Occipital lobe (tissue), 2 donors: Measurements from ENCODE around the gene MPC1. TPM values are rescaled to one million over a fixed set of nuclear protein-coding genes. Genes with fewer than 3 reads are reported as not detected.
"Not testable (repeated sequence)": the region's sequence is repeated elsewhere in the genome, so short reads cannot be mapped to it uniquely, and the experiment has no call there.

ENCODE experiments used
- DNase-seq: peaks from one replicate; lab custom pipeline; 2025; lab: John Stamatoyannopoulos, UW
- total RNA-seq: library from RNA; depleted of rRNA; stranded (reverse); fragments of >200 nt; gene quantifications from one replicate; pipeline ENCODE4 v1.2.3, GENCODE V29; 2014

Gene MPC1
- total RNA-seq, 1 donor from 2014 or later, result 57.7 TPM

GRCh38 chr6:166381381-166381732 is 1.4 kb downstream of the MPC1 start:
- DNase-seq, result no peak

DNA sequence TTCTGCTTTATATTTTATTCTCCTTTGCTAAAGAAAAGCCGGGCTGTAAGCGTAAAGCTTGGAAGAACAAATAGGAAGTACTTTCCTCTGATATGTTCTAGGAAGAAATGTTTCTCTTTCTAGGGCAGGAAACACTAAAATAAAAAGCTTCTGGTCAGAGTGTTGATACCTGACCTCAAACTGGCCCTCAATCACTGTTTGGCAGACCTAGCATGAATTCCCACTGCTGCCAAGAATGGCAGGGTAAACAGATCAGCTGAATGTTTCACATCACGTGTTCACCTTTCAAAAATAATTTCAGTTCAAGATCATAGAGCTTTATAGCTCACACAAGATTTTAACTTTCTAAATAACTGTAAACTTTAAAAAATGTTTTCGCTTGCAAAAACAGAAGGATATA is 2.9 kb downstream of the MPC1 start:
- DNase-seq, result no peak

DNA sequence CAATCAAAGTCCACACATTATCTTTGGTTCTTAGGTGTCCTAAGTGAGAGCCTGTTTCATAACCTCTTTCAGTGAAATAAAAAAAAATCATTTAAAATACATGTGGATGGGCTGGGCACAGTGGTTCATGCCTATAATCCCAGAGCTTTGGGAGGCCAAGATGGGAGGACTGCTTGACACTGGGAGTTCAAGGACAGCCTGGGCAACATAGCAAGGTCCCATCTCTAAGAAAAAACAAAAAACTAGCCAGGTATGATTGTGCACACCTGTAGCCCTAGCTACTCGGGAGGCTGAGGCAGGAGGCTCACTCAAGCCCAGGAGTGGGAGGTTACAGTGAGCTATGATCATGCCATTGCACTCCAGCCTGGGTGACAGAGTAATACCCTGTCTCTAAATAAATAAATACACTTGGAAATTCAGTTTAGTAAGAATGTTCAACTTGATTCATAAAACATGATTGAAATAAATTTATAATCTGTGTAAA is 3.6 kb downstream of the MPC1 start:
- no peak for DNase-seq

DNA sequence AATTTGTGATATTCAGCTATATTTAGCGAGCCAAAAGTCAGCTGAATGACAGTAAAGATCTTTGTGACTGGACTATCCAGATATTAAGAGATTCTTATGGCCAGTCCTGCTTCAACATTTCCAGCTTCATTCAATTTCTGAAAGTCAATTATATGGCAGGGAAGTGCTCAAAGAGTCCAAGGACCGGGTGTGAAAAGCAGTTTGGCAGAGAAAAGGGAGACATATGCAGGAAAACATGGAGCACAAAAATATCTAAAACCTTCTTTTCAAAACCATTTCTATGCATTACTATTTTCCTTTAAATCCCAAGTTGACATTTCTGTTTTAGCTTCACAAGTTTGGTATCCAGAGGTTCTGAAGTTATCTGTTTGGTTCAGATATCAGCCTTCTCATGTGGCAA is 5.0 kb downstream of the MPC1 start:
- no peak for DNase-seq

DNA sequence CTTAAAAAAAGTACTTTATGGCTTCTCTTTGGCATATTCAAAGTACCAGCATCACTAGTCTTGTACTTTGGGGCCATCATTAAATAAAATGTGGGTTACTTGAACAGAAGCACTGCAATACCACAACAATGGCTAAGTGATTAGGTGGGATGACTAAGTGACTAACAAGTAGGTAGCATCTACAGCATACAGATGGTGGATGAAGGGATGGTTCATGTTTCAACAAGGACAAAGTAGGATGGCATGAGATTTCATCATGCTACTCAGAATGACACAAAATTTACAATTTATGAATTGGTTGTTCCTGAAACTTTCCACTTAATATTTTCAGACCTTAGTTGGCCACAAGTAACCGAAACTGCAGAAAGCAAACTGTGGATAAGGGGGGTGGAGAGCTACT is 7.7 kb downstream of the MPC1 start:
- no peak for DNase-seq

GRCh38 chr6:166370489-166370888 is 12.3 kb downstream of the MPC1 start:
- DNase-seq, result no peak

DNA sequence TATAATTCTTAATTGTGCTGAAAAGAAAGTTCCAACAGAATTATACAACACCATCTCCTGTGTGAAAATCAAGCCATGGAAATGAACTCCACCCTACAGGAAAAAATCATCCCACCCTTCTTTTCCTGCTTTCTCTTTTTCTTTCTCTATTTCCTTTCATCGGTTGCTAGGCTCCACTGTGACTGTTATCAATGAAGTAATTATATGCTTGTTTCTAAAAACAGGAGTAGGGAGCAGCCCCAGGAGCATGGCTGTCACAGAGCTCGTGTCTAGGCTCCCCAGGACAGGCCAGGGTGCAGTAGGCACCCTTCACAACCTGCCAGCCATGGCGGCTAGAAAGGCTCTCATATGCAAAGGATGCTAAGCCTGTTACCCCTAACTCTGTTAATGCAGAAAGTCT is 13.0 kb downstream of the MPC1 start:
- DNase-seq, result no peak

DNA sequence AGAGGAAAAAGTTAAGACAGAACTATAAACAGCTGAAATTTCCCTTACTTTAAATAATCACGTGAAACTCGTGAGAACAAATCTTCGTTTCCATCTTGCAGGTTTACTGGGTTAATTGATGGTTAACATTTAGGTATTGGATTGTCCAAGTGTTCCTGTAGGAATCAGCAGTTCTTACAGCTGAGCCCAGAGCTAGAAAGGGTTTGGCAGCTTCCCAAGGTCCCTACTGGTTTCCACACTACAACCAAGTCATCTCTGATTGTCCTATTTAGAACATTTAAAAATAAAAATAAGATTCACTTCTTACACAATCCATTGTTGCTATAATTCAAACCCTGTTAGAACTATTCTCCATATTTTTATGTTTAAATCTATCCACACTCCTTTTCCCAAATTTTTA is 15.8 kb downstream of the MPC1 start:
- no peak for DNase-seq

DNA sequence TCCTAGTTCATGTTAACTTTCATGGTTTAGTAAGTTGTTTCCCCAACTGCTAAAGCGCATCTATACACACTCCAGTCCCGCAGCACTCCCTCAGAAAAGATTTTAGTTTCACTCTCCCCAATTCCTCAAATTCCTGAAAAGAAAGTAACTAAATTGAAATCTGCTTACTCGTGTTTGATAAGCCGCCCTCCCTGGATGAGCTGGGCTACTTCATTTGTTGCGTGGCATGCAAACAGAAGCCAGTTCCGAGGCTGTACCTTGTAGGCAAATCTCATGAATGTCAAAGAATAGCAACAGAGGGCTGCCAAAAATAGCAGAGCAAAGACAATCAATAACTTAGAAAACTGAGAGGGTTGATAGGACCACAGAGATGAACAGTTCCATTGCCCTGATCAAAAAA is 16.9 kb downstream of the MPC1 start:
- DNase-seq, result no peak

- no peak for DNase-seq
Measured at GRCh38 chr6:166365221-166365620, 17.5 kb downstream of the MPC1 start.

DNA sequence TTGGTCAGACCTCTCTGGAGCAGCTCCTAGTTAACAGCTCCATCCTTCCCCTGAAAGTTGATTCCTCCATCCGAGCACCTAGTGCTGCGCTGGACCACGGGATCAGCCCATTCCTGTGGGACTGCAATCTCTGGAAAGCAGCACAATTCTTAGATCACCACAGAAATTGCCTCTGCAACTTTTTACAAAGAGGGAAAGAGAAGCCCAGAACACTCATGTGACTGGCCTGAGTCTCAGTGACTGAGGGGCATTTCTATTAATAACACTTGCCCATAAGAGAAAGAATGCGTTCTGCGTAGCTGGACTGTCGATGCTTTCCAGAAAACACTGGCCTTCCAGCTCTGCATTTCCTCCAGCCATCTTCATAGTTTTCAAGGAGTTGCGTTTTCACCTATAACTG is 18.3 kb downstream of the MPC1 start:
- DNase-seq, result no peak

DNA sequence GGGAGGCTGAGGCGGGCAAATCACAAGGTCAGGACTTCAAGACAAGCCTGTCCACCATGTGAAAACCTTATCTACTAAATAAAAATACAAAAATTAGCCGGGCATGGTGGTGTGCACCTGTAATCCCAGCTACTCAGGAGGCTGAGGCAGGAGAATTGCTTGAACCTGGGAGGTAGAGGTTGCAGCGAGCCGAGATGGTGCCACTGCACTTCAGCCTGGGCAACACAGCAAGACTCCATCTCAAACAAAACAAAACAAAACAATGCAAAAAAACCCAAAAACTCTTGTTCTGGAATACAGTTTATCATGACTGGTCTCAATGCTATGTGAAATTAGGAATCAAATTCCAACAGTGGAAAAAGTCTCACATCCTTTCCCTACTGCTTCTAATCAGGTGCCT is 20.3 kb downstream of the MPC1 start:
- not testable (repeated sequence) for DNase-seq

GRCh38 chr6:166361077-166361429 is 21.7 kb downstream of the MPC1 start:
- DNase-seq, result no peak

GRCh38 chr6:166360243-166361076 is 22.3 kb downstream of the MPC1 start:
- no peak for DNase-seq

- no peak for DNase-seq
Measured at GRCh38 chr6:166355552-166355951, 27.2 kb downstream of the MPC1 start.

DNA sequence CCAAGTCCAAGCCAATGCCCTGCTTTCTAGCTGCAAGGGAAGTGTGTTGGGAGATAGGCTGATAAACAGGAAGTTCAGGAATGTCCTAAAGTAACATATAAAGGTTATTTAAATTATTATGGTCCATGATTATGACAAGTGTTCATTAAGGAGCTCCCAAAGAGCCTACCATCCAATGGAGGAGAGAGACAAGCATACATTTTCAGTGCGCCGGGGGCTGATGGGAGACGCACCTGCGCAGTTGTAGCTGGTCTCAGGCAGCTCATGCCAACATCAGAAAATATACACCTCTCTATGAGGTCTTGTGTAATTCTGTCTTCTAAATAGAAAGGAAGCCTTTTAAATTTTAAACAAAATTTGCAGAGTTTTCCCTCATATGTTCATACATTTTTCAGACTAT is 27.8 kb downstream of the MPC1 start:
- no peak for DNase-seq

GRCh38 chr6:166354143-166354542 is 28.6 kb downstream of the MPC1 start:
- DNase-seq, result no peak

- no peak for DNase-seq
Measured at GRCh38 chr6:166353507-166353906, 29.2 kb downstream of the MPC1 start.

- no peak for DNase-seq
Measured at GRCh38 chr6:166352923-166353322, 29.8 kb downstream of the MPC1 start.

DNA sequence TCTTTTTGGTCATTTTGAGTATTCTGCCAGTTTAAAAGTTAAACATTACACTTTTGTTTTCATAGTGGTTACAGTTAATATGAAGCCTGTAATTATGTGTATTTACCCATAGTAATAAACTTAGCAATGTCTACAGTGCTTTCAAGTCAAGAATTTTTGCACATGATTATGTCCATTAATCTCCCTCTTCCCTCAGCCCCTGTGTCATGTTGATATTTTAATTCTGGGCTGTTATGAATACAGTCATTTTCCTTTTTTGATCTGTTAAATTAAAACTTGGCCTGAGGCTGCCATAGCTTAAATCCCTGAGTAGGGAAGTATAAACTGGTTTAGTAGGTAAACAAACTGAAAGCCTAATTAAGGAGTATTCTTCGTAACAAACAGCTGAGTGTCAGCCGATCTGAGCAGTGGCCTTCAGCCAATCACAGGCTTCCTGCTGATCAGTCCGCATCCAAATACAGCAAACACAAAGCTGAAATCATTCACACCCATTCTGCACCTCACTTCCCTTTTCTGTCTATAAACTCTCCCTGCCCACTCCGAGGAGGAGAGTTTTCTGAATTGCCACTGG is 30.9 kb downstream of the MPC1 start:
- DNase-seq, result no peak

- no peak for DNase-seq
Measured at GRCh38 chr6:166348305-166348949, 34.3 kb downstream of the MPC1 start.

DNA sequence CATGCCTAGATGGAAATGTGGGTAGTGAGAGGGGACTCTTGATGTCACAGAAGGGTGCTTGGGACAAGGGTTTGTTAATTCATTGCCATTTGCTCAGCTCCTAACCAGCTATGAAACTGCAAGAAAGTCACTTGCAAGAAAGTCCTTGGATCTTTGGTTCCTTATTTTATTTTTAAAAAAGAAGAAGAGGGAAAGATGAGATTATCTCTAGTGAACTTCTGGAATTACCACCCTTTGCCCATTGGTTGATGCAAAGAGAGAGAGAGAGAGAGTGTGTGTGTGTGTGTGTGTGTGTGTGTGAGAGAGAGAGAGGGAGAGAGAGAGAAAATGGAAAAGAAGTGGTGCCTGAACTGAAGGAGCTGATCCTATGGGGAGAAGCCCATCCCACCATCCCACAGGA is 35.8 kb downstream of the MPC1 start:
- no peak for DNase-seq

GRCh38 chr6:166346449-166346848 is 36.3 kb downstream of the MPC1 start:
- DNase-seq, result no peak
